ENCODE data around the gene CIB2. TPM values are rescaled to one million over a fixed set of nuclear protein-coding genes. Genes with fewer than 3 reads are reported as not detected.
"Not testable (repeated sequence)": the region's sequence is repeated elsewhere in the genome, so short reads cannot be mapped to it uniquely, and the experiment has no call there.

The CIB2 gene
- total and polyA plus RNA-seq, 7 donors, result 2.4 to 18.0 (median 6.0) TPM

GRCh38 chr15:78154955-78155354 is 23.7 kb upstream of the CIB2 start:
- DNase-seq (no peak), ATAC-seq (peak in 3 of 4 donors; percentile 57 to 66 (median 66))
- 53 to 65% (median 55%) methylated on average over 3 of the region's 3 CpGs for WGBS, 3 donors
- Histone ChIP-seq H3K27me3 (ENCODE audit: insufficient read depth in 3 of 3, low read length in 2 of 3) (no peaks in the 10 kb centered on the region), H3K36me3 (ENCODE audit: insufficient read depth in 1 of 2, low read depth in 1 of 2) (peaks cover 3 to 32% of the 10 kb centered on the region in 2 donors), H3K9me3 (no peaks in the 10 kb centered on the region), H3K27ac (peak overlapping the region; percentile 71), H3K4me1 (peaks cover 71% of the 10 kb centered on the region), H3K4me3 (peak overlapping the region; percentile 24)
- TF ChIP-seq, protein P1, sequence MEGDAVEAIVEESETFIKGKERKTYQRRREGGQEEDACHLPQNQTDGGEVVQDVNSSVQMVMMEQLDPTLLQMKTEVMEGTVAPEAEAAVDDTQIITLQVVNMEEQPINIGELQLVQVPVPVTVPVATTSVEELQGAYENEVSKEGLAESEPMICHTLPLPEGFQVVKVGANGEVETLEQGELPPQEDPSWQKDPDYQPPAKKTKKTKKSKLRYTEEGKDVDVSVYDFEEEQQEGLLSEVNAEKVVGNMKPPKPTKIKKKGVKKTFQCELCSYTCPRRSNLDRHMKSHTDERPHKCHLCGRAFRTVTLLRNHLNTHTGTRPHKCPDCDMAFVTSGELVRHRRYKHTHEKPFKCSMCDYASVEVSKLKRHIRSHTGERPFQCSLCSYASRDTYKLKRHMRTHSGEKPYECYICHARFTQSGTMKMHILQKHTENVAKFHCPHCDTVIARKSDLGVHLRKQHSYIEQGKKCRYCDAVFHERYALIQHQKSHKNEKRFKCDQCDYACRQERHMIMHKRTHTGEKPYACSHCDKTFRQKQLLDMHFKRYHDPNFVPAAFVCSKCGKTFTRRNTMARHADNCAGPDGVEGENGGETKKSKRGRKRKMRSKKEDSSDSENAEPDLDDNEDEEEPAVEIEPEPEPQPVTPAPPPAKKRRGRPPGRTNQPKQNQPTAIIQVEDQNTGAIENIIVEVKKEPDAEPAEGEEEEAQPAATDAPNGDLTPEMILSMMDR (IDR thresholded peaks at IDR 0.05), result no peak
- intact Hi-C loops (cut with DNase I), result no loop called here

GRCh38 chr15:78151075-78151474 is 19.8 kb upstream of the CIB2 start:
- peak overlapping the region; percentile 92 for H3K27ac ChIP-seq
- intact Hi-C loops (cut with DNase I); DNase-seq; ATAC-seq; H3K27me3 ChIP-seq (ENCODE audit: insufficient read depth in 3 of 3, low read length in 2 of 3); H3K36me3 ChIP-seq (ENCODE audit: insufficient read depth in 1 of 2, low read depth in 1 of 2); H3K9me3 ChIP-seq: not testable (repeated sequence)
- H3K4me1 ChIP-seq, result peaks cover 77% of the 10 kb centered on the region
- WGBS, 3 donors, result 85 to 97% (median 89%) methylated on average over 8 of the region's 8 CpGs
- H3K4me3 ChIP-seq, result peak overlapping the region; percentile 94

DNA sequence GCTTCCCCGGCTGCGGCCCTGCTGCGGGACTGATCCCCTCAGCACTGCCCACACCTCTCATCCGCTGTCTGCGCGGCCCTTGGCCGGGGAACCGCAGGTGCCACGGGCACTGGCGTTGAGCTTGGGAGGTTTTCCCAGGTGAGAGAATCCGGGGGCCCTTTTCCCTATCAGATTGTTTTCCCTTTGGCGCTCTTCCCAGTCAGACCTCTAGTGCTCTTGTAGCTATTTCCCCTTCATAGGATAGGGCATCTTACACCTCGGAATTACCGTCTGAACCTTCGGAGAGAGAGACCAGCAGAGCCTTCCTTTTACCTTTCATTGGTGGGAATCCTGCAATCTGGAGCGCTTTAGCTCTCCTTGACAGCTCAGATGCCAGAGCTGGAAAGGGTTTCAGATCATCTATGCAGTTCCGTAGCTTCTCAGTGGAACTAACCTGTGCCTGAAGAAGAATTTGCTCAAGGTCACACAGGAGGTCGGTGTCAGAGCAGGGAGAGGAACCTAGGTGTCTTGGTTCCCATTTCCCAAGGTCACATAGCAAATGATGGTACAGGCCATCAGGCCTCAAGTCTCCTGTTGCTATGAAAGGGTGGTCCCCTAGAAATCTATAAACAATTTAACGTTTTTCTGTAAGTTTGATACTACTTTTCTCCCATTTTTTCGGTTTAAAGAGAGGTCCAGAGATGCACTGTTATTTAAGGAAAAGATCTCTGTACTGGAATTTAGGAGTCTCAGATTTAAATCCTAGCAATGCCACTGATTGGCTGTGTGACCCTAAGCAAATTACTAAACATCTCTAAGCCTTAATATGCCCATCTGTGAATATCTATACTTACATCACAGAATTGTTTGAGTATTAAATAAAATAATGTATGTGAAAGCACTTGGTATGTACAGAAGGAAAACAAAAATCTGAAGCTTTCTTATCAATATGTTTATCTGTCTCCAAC is 18.8 kb upstream of the CIB2 start:
- Histone ChIP-seq H3K9me3 (no peaks in the 10 kb centered on the region), H3K27ac (peak overlapping the region; percentile 92), H3K4me3 (peak overlapping the region; percentile 94), H3K27me3 (ENCODE audit: insufficient read depth in 3 of 3, low read length in 2 of 3) (no peaks in the 10 kb centered on the region), H3K4me1 (peaks cover 67% of the 10 kb centered on the region), H3K36me3 (ENCODE audit: insufficient read depth in 1 of 2, low read depth in 1 of 2) (no peaks in the 10 kb centered on the region)
- TF ChIP-seq, protein P1 (IDR thresholded peaks at IDR 0.05), result no peak
- 9 to 11% (median 10%) methylated on average over 19 to 20 of the region's 20 CpGs for WGBS, 3 donors
- peak in 1 of 4 donors; percentile 1 for ATAC-seq
- no peak for DNase-seq
- intact Hi-C loops (cut with DNase I), result loop anchor here in 1 of 2 donors (10.0 kb wide), 1 partner anchor 735 kb away; no protein-coding TSS in a partner anchor

DNA sequence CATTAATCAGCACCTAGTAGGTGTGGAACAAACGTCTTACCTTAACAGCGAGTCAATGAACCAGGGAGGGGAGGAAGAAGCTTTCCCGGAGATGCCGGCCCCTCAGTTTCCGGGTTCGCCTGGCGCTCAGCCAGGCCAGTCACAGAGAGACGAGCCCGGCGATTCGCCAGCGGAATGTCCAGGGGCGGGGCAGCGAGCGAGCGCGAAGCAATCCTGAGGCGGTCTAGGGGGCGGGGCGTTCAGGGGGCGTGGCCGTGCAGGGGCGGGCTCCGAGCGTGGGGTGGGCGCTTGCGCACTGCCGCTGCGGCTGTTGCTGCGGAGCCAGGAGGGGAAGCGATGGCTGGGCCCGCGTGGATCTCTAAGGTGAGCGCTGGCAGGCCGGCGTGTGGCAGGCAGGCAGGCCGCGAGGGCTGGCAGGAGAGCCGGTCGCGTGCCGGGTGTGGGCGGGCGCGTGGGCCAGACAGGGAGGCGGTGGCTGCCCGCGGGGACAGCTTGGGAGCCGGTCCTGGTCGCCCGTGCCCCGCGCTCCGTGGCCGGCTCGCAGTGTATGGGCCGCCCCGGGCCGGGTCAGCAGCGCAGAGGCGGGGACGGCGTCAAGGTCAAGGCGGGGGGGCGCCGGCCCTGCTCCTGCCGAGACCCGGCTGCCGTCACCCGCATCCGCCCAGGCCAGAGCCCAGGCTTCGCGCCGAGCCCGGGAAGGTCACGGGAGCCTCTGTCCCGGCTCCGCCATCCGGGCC is 18.0 kb upstream of the CIB2 start, which contains the start of gene IDH3A:
Gene IDH3A (plus strand): TSS at position 295 of the 737 bp plus-strand sequence. CDS start 42 bp downstream, at position 337.
- peaks cover 59% of the 10 kb centered on the region for H3K4me1 ChIP-seq
- TF ChIP-seq, protein P1 (IDR thresholded peaks at IDR 0.05), result no peak
- ATAC-seq (peak; percentile 90 to 97 (median 92)), DNase-seq (peak; percentile 100)
- peak within 1 kb of the TSS; percentile 92 for H3K27ac ChIP-seq
- intact Hi-C loops (cut with DNase I), result loop anchor here in 1 of 2 donors (10.0 kb wide), 1 partner anchor 736 kb away; no protein-coding TSS in a partner anchor
- H3K36me3 ChIP-seq (ENCODE audit: insufficient read depth in 1 of 2, low read depth in 1 of 2), result no peaks in the 10 kb centered on the region
- peak within 1 kb of the TSS; percentile 94 for H3K4me3 ChIP-seq
- H3K27me3 ChIP-seq (ENCODE audit: insufficient read depth in 3 of 3, low read length in 2 of 3), result no peaks in the 10 kb centered on the region
- H3K9me3 ChIP-seq, result no peaks in the 10 kb centered on the region
- WGBS, 3 donors, result 0% methylated on average over 46 to 79 of the region's 79 CpGs

Data from psoas muscle (tissue), 8 donors.